Left hindlimb (tissue), 1 donor: Measurements from ENCODE around the gene TRAK1.

ENCODE experiments used
- DNase-seq: peaks from one replicate; pipeline ENCODE4 v3.0.0-alpha.2; 2018

The TRAK1 gene

DNA sequence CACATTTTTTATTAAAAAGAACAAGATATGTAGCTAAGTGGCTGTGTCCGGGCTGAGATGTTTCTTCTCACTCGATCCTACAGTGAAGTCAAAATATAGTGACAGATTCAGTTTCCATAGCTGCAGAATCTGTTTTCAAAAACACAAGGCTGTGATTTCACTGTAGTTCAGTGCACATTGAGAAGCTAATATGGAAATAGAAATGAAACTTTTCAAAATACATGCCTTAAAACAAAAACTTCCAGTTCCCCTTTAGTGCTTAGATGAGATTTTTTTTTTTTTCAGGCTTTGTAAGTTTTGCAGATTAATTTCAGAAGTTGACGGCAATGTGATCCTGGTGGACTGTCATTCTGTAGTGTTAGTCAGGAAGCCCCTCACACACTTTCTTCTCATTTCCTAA is 23.8 kb upstream of the TRAK1 start:
- no peak for DNase-seq

- DNase-seq, result no peak
Measured at GRCh38 chr3:42068303-42069088, 22.7 kb upstream of the TRAK1 start.

DNA sequence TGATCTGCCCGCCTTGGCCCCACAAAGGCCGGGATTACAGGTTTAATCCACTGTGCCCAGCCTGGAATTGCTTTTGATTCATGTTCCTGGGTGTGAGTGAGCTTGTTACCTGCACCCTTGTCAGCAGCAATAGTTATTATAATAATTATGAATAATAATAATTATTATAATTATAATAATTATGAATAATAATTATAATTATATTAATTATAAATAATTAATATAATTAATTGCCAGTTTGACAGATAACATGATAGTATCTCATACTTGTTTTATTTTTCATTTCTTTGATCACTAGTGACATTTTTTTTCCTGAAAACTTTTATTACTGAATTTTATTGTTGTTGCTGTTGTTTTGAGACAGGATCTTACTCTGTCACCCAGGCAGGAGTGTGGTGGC is 21.1 kb upstream of the TRAK1 start:
- DNase-seq, result no peak

GRCh38 chr3:42070524-42070923 is 20.6 kb upstream of the TRAK1 start:
- DNase-seq, result no peak

- peak; percentile 85 for DNase-seq
Measured at GRCh38 chr3:42071904-42072812, 19.0 kb upstream of the TRAK1 start.

- DNase-seq, result peak; percentile 40
Measured at GRCh38 chr3:42072831-42073301, 18.3 kb upstream of the TRAK1 start.

GRCh38 chr3:42077785-42078184 is 13.4 kb upstream of the TRAK1 start:
- no peak for DNase-seq

- no peak for DNase-seq
Measured at GRCh38 chr3:42078677-42079076, 12.5 kb upstream of the TRAK1 start.

DNA sequence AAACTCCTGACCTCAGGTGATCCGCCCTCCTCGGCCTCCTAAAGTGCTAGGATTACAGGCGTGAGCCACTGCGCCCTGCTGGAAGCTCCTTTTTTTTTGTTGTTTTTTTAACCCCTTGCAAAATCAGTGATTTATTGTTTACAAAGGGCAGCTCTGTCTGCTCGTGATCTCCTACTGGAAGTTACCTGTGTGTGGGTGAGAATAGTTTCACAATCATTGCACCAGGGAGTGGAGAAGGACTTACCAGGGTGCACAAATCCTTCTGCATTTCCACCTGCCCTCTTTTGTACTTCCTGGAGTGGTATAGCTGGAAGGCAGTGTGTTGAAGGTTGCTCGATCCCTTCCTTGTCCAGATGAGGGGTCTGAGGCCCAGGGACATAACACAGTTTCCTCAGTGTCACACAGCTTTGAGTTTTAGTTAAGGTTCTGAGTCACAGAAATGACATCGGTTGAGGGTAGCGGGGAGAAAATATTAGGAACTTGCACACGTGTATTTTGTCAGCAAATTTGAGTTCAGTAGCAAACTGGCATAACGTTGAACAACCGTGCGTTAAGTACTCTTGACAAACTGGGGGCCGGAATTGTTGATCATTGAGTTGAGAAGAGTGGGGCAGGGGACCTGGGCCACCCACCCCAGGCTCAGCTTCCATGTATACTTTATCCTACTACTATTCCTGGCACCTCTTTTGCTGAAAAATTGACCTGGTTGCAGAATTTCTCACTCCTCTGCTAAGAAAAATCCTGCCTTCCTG is 11.3 kb upstream of the TRAK1 start:
- DNase-seq, result no peak

DNA sequence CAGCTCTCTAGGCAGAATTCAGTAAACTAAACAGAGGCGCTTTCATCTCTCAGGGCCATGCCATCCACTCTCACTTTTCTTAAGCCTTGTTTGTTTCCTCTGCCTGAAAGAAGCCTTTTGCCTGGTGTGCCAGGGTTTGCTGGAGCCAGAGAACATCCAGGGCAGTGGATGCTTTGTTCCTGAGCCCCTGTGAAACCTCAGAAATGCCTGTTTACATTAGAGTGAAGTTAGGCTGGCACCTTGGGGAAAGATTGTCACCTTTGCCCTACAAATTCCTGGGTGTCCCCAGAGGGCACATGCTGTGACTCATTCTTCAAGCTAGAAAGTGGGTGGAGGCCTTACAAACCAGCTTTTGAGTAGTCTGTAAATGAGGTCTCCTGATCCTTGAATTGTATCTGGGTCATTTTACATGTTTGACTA is 10.7 kb upstream of the TRAK1 start:
- no peak for DNase-seq

- no peak for DNase-seq
Measured at GRCh38 chr3:42081838-42082473, 9.2 kb upstream of the TRAK1 start.

- DNase-seq, result no peak
Measured at GRCh38 chr3:42084586-42084985, 6.6 kb upstream of the TRAK1 start.

- no peak for DNase-seq
Measured at GRCh38 chr3:42085641-42086376, 5.3 kb upstream of the TRAK1 start.

- no peak for DNase-seq
Measured at GRCh38 chr3:42088803-42089530, 2.2 kb upstream of the TRAK1 start.

- no peak for DNase-seq
Measured at GRCh38 chr3:42092006-42092405, 849 bp downstream of the TRAK1 start.

- no peak for DNase-seq
Measured at GRCh38 chr3:42094128-42094527, 3.0 kb downstream of the TRAK1 start.

DNA sequence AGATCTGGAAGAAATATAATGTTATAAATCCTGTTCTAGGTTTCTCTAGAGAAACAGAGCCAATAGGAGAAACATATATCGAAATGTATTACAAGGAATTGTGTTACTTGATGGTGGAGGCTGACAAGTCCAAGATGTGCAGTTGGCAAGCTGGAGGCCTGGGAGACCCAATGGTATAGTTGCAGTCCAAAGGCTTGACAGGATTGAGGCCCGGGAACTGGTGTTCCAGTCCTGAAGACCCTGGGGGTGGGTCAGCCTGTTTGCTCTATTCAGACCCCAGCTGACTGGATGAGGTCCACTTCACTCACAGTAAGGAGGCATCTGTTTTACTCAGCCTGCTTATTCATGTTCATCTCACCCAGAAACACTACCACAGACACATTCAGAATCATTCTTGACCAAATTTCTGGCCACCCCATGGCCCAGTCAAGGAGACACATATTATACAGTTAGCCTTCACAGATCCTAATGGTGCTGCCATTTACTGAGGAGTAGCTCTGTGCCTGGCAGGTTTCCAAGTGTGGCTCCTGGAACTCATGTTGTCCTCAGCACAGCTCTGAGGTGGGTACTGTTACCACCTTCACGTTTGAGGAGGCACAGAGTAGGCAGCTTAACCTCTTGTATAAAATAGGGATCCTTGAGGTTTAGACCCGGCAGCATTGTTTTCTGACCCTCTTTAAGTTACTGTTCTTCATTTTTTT is 3.7 kb downstream of the TRAK1 start:
- DNase-seq, result no peak

DNA sequence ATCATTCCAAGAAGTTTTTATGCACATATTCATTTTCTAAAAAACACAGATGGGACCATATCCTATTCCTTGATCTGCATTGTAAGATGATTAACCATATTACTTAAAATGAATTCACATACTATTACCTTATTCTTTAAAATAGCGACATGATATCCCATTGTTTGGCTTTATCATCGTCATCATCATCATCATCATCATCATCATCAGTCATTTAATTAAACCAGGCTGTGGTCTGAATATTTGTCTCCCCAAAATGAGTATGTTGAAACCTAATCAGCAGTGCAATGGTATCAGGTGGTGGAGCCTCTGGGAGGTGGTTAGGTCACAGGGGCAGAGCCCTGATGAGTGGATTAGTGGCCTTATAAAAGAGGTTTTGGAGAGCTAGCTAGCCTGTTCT is 4.4 kb downstream of the TRAK1 start:
- no peak for DNase-seq

GRCh38 chr3:42096796-42097565 is 5.8 kb downstream of the TRAK1 start:
- no peak for DNase-seq

DNA sequence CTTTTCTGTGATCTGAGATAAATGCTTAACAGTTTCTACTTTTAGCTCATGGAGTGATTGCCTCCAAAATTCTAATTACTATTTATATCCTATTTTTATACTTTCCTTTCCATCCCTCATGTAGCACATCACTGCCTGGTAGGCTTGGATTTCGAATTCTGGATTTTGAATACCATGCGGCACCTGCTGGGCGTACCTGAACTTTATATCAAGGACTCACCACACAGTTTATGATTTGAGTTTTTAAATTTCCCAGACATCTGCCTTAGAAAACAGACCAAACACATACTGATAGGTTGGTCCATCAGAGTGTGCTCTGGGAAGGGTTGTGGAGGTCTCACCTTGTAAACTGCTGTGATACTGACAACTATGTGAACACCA is 6.4 kb downstream of the TRAK1 start:
- DNase-seq, result no peak
